DOHH2 (cell line): ENCODE measurements around the gene KRTAP12-1.

Experiments used
- EZH2phosphoT487 ChIP-seq: fragments of 200-600 bp; sonication (generic); IDR thresholded peaks from 2 replicates; pipeline ENCODE4 v1.6.1; 2017; ENCODE audit warnings: borderline replicate concordance, mild to moderate bottlenecking, antibody characterized with exemption, low read length, moderate library complexity, mixed read lengths
- TF ChIP-seq, protein P1 (sequence below): fragments of 200-600 bp; sonication (generic); IDR thresholded peaks from one replicate; pipeline ENCODE4 v1.5.1; 2014; ENCODE audit warnings: antibody characterized with exemption, mild to moderate bottlenecking, low read depth, low read length; ENCODE audit not compliant: poor library complexity, severe bottlenecking

- TF ChIP-seq, protein P1, sequence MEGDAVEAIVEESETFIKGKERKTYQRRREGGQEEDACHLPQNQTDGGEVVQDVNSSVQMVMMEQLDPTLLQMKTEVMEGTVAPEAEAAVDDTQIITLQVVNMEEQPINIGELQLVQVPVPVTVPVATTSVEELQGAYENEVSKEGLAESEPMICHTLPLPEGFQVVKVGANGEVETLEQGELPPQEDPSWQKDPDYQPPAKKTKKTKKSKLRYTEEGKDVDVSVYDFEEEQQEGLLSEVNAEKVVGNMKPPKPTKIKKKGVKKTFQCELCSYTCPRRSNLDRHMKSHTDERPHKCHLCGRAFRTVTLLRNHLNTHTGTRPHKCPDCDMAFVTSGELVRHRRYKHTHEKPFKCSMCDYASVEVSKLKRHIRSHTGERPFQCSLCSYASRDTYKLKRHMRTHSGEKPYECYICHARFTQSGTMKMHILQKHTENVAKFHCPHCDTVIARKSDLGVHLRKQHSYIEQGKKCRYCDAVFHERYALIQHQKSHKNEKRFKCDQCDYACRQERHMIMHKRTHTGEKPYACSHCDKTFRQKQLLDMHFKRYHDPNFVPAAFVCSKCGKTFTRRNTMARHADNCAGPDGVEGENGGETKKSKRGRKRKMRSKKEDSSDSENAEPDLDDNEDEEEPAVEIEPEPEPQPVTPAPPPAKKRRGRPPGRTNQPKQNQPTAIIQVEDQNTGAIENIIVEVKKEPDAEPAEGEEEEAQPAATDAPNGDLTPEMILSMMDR: no peak
- TF ChIP-seq EZH2phosphoT487: no peak
Observed at GRCh38 chr21:44724196-44724595, 42.2 kb upstream of the KRTAP12-1 start.
